CD14-positive monocyte (primary cell): ENCODE results near the gene HNMT. TPM values are rescaled to one million over a fixed set of nuclear protein-coding genes. Genes with fewer than 3 reads are reported as not detected.

Experiments used
- DNase-seq, 3 donors: peaks; one replicate each; pipeline ENCODE4 v3.0.0-alpha.2; 2011 to 2022
- H2AFZ ChIP-seq: 2 replicates; pipeline ENCODE4 v1.6.0; 2012; ENCODE audit warnings: mild to moderate bottlenecking, low read depth, low read length, inconsistent platforms; ENCODE audit not compliant: insufficient read depth, poor library complexity, severe bottlenecking
- H3K27ac ChIP-seq, 2 donors: 1 replicate in 1 of 2; 2 replicates in 1 of 2; pipeline ENCODE4 v1.5.1; 2012 to 2013; ENCODE audit warnings: low read length in 2 of 2, control low read depth in 1 of 2, inconsistent platforms in 1 of 2, low read depth in 1 of 2, mild to moderate bottlenecking in 1 of 2
- H3K27me3 ChIP-seq, 2 donors: one replicate each; pipeline versions ENCODE4 v1.6.0 to v1.6.1; 2011 to 2013; ENCODE audit warnings: low read length in 2 of 2; ENCODE audit not compliant: control insufficient read depth in 2 of 2, insufficient read depth in 2 of 2
- H3K36me3 ChIP-seq, 2 donors: replicated peaks in 1 of 2; 1 replicate in 1 of 2; 2 replicates in 1 of 2; pipeline versions ENCODE4 v1.5.1 to v1.6.1; 2012 to 2013; ENCODE audit warnings: low read length in 2 of 2, control low read depth in 1 of 2, inconsistent platforms in 1 of 2, mild to moderate bottlenecking in 1 of 2; ENCODE audit not compliant: insufficient read depth in 2 of 2, control insufficient read depth in 1 of 2
- H3K4me1 ChIP-seq, 2 donors: 1 replicate in 1 of 2; 2 replicates in 1 of 2; pipeline versions ENCODE4 v1.5.1 to v1.6.1; 2012 to 2013; ENCODE audit warnings: low read length in 2 of 2, control low read depth in 1 of 2, inconsistent platforms in 1 of 2, mild to moderate bottlenecking in 1 of 2, moderate library complexity in 1 of 2; ENCODE audit not compliant: insufficient read depth in 2 of 2, control insufficient read depth in 1 of 2
- H3K4me2 ChIP-seq: replicated peaks from 2 replicates; pipeline ENCODE3; 2012; ENCODE audit warnings: low read length, moderate library complexity, mild to moderate bottlenecking; ENCODE audit not compliant: poor library complexity, severe bottlenecking; ENCODE audit errors: extremely low read depth
- H3K4me3 ChIP-seq, 3 experiments: fragments of 200-600 bp in 1 of 3; sonication (generic) in 1 of 3; replicated peaks in 1 of 3; 1 replicate in 2 of 3; 2 replicates in 1 of 3; pipeline ENCODE4 v1.5.1; 2011 to 2013; ENCODE audit warnings: low read length in 3 of 3, mild to moderate bottlenecking in 3 of 3, control low read depth in 2 of 3, low read depth in 2 of 3, inconsistent platforms in 1 of 3, moderate library complexity in 1 of 3
- H3K79me2 ChIP-seq: 2 replicates; pipeline ENCODE4 v1.6.0; 2012; ENCODE audit warnings: mild to moderate bottlenecking, control low read depth, inconsistent platforms, low read length, moderate library complexity; ENCODE audit not compliant: insufficient read depth
- H3K9ac ChIP-seq: 2 replicates; pipeline ENCODE4 v1.6.0; 2017; ENCODE audit warnings: low read length, mild to moderate bottlenecking; ENCODE audit not compliant: insufficient read depth, poor library complexity, severe bottlenecking
- H3K9me3 ChIP-seq, 2 donors: replicated peaks in 1 of 2; 1 replicate in 1 of 2; 2 replicates in 1 of 2; pipeline versions ENCODE4 v1.5.1 to v1.6.1; 2012 to 2013; ENCODE audit warnings: low read length in 2 of 2, control low read depth in 1 of 2; ENCODE audit not compliant: control insufficient read depth in 1 of 2, insufficient read depth in 1 of 2
- H4K20me1 ChIP-seq: 2 replicates; pipeline ENCODE4 v1.6.0; 2012; ENCODE audit warnings: mild to moderate bottlenecking, low read length, control low read depth, moderate library complexity; ENCODE audit not compliant: insufficient read depth
- H3K27ac Mint-ChIP-seq, 7 donors: one replicate each; pipeline ENCODE4 v1.8.0; 2020; ENCODE audit warnings: mild to moderate bottlenecking in 7 of 7, mixed read lengths in 7 of 7, moderate library complexity in 6 of 7, inconsistent platforms in 2 of 7
- H3K27me3 Mint-ChIP-seq, 3 donors: one replicate each; pipeline ENCODE4 v1.8.0; 2021 to 2022; ENCODE audit warnings: low read depth in 3 of 3, mild to moderate bottlenecking in 3 of 3, mixed read lengths in 3 of 3, moderate library complexity in 3 of 3, inconsistent platforms in 1 of 3
- H3K36me3 Mint-ChIP-seq, 2 donors: one replicate each; pipeline ENCODE4 v1.8.0; 2020; ENCODE audit warnings: mixed read lengths in 2 of 2, inconsistent platforms in 1 of 2, mild to moderate bottlenecking in 1 of 2
- H3K4me1 Mint-ChIP-seq: one replicate; pipeline ENCODE4 v1.8.0; 2020; ENCODE audit warnings: mild to moderate bottlenecking, mixed read lengths
- H3K4me3 Mint-ChIP-seq, 2 donors: one replicate each; pipeline ENCODE4 v1.8.0; 2020; ENCODE audit warnings: mild to moderate bottlenecking in 2 of 2, mixed read lengths in 2 of 2, moderate library complexity in 1 of 2
- H3K9me3 Mint-ChIP-seq, 7 donors: one replicate each; pipeline ENCODE4 v1.8.0; 2020 to 2022; ENCODE audit warnings: mixed read lengths in 7 of 7, mild to moderate bottlenecking in 6 of 7, moderate library complexity in 6 of 7, inconsistent platforms in 2 of 7
- CTCF ChIP-seq: fragments of 200-600 bp; IDR thresholded peaks from one replicate; pipeline ENCODE4 v1.8.0; 2022; ENCODE audit warnings: antibody characterized with exemption, mild to moderate bottlenecking
- WGBS: methylation state at CpG from one replicate; pipeline ENCODE4 v1.1.5; 2013; ENCODE audit warnings: missing lambda C conversion rate; ENCODE audit not compliant: insufficient coverage; 5-methylcytosine and 5-hydroxymethylcytosine counted together
- intact Hi-C, 2 donors: fragments of 100-400 bp; cut with micrococcal nuclease; formaldehyde crosslinking; loops; one replicate each; pipeline versions ENCODE4 v1.15.0 to v1.15.1; 2023
- polyA plus RNA-seq, 3 donors: library from polyadenylated mRNA; depleted of rRNA in 1 of 3; unstranded in 2 of 3; stranded (reverse) in 1 of 3; fragments of 300-500 nt in 2 of 3; fragments of >200 nt in 1 of 3; fragmentation: Illumina TruSeq in 2 of 3; gene quantifications; 1 replicate in 2 of 3; 2 replicates in 1 of 3; pipeline ENCODE4 v1.2.3, GENCODE V29; 2012 to 2021

The HNMT gene
- polyA plus RNA-seq, 3 donors, result 83.0 to 118 (median 109) TPM

- Mint-ChIP-seq H3K9me3 (no peaks in the 10 kb centered on the region), H3K36me3 (peaks cover 47 to 59% of the 10 kb centered on the region in 2 donors), H3K27me3 (peaks cover 0 to 4% (median 2%) of the 10 kb centered on the region in 3 donors), H3K4me1 (peaks cover 22% of the 10 kb centered on the region), H3K27ac (peak overlapping the region in 1 of 7 donors; percentile 5), H3K4me3 (no peak overlapping the region)
- no peak overlapping the region for H3K4me3 ChIP-seq
- no peak overlapping the region for H3K4me2 ChIP-seq
- intact Hi-C loops, result no loop called here
- peaks cover 14 to 25% of the 10 kb centered on the region in 2 donors for H3K4me1 ChIP-seq
- H2AFZ ChIP-seq, result no peak overlapping the region
- peaks cover 42% of the 10 kb centered on the region for H4K20me1 ChIP-seq
- TF ChIP-seq CTCF, result no peak
- H3K79me2 ChIP-seq, result peaks cover 74% of the 10 kb centered on the region
- no peak overlapping the region for H3K9ac ChIP-seq
- H3K9me3 ChIP-seq, result no peaks in the 10 kb centered on the region
- no peak for DNase-seq
- H3K27me3 ChIP-seq, result no peaks in the 10 kb centered on the region
- peak overlapping the region in 1 of 2 donors; percentile 49 for H3K27ac ChIP-seq
- H3K36me3 ChIP-seq, result peaks cover 50 to 60% of the 10 kb centered on the region in 2 donors
Measured at GRCh38 chr2:137973280-137973679, 9.0 kb downstream of the HNMT start.

- Histone ChIP-seq H3K27ac (peak overlapping the region in 1 of 2 donors; percentile 26), H3K4me1 (peaks cover 10 to 17% of the 10 kb centered on the region in 2 donors), H3K79me2 (peaks cover 68% of the 10 kb centered on the region), H3K9me3 (no peaks in the 10 kb centered on the region), H3K27me3 (no peaks in the 10 kb centered on the region), H3K4me3 (no peak overlapping the region), H3K36me3 (peaks cover 54 to 60% of the 10 kb centered on the region in 2 donors), H3K9ac (no peak overlapping the region), H3K4me2 (no peak overlapping the region), H4K20me1 (peaks cover 42% of the 10 kb centered on the region), H2AFZ (no peak overlapping the region)
- 78% methylated on average over 5 of the region's 8 CpGs for WGBS
- Mint-ChIP-seq H3K9me3 (peaks cover 0 to 3% (median 0%) of the 10 kb centered on the region in 7 donors), H3K27ac (peak overlapping the region in 5 of 7 donors; percentile 4 to 86 (median 19)), H3K27me3 (peaks cover 0 to 4% (median 2%) of the 10 kb centered on the region in 3 donors), H3K36me3 (peaks cover 44 to 57% of the 10 kb centered on the region in 2 donors), H3K4me1 (peaks cover 14% of the 10 kb centered on the region), H3K4me3 (no peak overlapping the region)
- DNase-seq, result no peak
- TF ChIP-seq CTCF, result no peak
- intact Hi-C loops, result no loop called here
Measured at GRCh38 chr2:137975280-137976271, 11.3 kb downstream of the HNMT start.
